GM23248 (cell line): ENCODE measurements around the gene TNFRSF12A.

Experiments
- EZH2 ChIP-seq: fragments of 200-600 bp; sonication (generic); IDR thresholded peaks from 2 replicates; pipeline ENCODE4 v1.6.1; 2018; ENCODE audit warnings: antibody characterized with exemption, mild to moderate bottlenecking; ENCODE audit not compliant: insufficient read depth, poor library complexity, severe bottlenecking
- EZH2phosphoT487 ChIP-seq: fragments of 200-600 bp; sonication (generic); IDR thresholded peaks from 2 replicates; pipeline ENCODE4 v1.6.1; 2018; ENCODE audit warnings: antibody characterized with exemption, moderate library complexity, mild to moderate bottlenecking, low read depth; ENCODE audit not compliant: insufficient read depth

GRCh38 chr16:3059723-3060242, 39.6 kb downstream of the TNFRSF12A start:
- TF ChIP-seq EZH2 (no peak), EZH2phosphoT487 (no peak)
